Activated T-cell treated with anti-CD3 and anti-CD28 coated beads, Interleukin-2, amount 50 U/mL, for 1 hour (primary cell): ENCODE results near the gene LTBP1.

Experiments used
- DNase-seq: peaks from one replicate; pipeline ENCODE4 v3.0.0-alpha.2; 2020

LTBP1 gene

DNA sequence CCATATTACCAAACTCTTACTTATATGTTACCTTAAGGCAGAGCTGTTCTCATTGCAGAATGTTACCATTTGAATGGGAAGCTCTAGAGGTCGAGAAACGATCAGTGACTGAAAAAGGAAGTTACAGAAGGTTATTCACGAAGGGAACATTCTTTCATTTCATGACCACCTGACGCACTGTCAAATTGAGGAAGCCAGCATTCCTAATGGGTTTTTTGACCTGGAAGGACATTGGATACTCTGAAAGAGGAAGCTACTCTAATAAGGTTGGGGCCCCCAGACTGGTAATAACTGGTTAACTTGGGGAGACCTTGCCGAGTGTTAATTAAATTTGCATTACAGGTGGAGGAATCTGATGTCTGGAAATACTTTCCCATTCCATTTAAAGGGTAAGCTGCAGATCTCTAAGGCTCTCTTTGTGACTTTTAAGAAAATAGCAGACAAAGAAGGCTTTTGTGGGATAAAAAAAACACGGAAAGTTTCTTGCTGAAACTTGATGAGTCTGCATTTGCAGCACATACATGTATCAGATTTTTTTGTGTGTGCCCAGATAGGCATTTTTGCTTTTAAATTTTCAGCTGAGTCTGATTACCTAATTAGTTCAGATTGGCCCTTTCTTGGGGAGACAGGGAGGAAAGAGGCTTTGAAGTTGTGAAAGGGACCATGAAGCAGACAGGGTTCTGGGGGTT is 137.1 kb downstream of the LTBP1 start:
- no peak for DNase-seq

DNA sequence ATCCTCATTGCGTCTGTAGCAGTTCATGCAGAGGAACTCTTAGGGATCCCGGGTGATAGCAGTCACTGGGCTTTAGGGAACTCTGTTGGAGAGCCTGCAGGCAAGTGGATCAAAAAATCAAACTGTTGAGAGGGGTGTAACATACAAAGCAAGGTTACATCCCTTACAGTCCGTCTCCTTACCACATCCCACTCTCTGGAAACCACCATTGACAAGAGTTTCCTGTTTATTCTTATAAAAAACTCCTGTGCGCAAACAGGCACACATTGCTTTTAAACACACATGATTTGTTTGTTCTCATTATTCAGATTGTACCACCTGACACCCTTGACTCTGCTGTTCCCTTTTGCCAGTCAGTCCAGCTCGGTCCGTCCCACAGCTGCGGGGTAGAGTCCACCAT is 137.7 kb downstream of the LTBP1 start:
- no peak for DNase-seq

DNA sequence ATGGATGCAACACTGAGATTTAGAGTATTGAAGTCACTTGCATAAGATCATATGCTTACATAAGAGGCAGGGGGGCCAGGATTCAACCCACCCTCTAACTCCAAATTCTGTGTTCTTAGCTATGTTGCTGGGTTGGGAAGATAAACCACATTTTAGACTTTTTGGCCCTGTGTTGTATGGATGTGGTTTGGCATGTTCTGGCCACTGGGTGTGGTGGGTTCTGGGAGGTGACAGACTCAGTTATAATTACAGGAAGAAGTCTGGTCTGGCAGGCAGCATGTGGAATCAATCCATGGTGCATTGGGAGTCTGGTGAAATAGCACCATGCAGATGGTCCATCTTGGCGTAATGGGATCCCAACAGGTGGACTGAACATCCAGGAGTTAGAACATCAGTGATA is 138.9 kb downstream of the LTBP1 start:
- DNase-seq: no peak

DNA sequence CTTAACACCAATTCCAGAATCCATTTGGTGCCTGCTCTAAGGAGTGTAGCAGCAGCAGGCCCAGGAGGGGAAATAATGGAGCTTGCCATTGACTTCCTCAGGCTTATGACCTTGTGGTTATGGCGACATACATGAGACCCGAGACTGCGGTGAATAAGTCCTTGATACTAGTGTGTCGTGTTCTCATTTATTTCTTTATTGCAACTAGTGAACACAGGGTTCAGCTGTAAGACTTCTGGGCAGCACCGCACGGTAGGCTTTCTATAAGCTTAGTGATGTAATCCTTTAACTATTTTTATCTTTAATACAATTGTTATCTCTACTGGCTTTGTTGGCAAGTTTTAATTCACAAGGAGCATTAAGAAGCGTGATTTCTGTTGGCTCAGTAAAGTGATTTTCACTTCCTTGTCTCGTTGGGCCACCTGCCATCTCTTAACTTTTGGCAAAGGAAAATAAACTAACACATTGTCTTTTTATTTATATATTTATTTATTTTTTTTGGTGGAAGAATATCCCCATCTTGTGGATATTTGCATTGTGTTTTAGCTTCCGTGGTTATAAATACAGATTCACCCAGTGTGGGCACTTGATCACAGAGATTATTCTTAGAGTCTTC is 139.8 kb downstream of the LTBP1 start:
- DNase-seq: no peak

DNA sequence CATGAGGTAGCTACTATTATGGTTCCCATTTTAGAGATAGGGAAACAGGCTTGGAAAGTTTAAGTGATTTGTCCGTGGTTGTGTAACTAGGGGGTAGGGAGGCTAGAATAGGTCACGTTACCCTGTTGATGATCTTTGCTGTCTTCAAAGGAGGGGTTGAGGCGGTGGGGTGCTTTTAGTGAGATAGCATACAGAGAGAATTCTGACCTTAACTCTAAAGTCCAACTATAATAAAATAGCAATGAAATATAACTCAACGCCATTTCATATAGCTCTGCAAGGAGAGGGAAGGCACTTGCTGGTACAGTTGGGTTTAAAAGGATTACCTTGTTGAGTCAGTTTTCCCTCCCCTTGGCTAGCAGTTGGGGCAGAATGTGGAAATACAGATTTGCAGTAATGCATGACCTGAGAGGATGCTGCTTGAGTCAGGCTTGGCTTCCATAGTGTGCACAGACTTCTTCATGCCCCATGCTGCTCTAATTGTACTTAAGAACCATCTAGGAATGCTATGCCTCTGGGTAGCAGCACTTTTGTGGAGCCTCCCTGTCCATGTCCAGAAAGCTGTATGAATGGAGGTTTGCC is 143.9 kb downstream of the LTBP1 start:
- no peak for DNase-seq

DNA sequence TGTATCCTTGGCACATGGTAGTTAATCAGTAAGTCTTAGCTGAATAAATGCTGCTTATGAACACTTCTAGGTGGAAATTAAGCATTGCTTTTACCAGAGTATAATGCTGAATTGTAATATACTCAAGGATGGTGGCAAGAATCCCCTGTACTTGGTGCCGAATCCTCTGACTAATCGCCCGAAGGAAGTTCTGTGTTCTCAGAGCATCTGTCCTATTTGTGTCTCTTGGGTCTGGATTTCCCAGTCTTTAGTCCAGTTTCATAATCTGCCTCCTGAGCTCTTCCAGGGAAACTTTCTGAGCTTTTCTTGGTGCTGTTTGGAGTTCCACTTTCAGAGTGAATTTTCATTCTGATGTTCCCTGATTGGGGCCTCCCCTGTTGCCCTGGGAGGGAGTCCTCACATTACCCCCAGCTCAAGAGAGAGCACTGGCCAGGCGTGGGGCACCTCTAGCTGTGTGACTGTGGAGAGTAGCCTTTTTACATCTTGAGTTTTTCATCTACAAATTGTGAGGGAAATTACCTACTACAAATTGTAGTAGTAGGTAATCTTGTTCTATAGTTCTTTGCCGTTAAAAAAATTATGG is 144.9 kb downstream of the LTBP1 start:
- no peak for DNase-seq

DNA sequence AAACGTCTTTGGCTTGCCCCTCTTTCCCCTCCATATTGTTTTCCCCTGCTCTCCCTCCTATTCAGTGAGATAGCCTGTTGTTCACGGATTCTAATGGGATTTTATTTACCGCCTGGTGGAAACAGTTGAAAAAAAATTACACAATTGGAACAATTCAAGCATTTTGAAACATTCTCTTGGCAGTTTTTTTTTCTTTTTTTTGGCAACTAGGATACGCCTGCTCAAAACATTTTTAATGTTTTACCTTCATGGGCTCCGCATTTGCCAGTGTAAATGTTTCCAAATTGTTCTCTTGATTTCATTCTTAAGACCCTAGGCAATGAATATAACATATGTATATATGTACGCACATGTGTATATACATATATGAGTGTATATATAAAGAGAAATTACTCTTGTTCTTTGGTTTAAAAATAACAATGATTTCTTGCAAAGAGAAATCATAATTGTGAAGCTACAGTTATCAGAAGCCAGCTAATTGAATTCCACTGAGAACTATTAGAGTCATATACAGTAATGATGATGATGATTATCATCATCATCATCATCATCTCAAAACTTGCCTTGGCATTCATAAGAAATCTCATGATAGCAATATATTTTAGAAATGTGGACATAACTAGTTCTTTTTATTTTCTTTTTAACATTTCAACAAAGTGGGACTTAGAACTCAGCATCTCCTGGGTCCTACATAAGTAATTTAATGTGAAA is 146.7 kb downstream of the LTBP1 start:
- DNase-seq: no peak

DNA sequence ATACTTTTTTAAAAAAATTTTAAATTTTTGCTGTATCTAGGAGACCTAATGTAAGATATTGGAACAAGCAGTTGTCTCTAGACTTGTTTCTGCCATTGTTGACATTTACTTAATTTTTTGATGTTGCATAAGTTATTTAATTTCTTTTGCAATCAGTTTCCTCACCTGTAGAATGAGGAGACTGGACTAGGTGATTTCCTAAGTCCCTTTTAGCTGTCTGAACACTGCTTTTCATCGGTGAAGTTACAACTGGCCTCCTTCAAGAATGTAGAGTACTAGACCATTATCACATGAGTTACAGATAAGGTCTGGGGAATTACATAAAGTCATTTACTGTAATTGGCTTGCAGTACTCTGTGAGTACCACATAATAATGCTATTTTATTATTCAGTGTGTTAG is 147.6 kb downstream of the LTBP1 start:
- DNase-seq: no peak

DNA sequence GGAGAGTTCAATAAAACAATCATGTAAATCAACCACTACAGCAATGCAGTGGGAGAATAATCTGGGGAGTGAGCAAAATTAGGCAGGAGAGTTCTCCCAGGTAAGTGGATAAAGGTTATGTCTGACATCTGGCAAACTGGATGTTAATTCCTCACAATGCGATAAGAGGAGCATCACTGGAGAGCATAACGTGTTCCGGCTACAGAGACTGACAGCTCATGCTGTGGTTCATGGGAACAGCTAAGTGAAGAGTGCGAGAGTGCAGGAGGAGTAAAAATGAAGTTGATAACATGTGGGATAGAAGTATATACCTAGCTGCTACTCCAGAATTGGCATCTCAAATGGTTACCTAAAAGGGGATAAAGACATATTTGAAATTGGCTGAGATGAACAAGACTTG is 153.2 kb downstream of the LTBP1 start:
- DNase-seq: no peak

DNA sequence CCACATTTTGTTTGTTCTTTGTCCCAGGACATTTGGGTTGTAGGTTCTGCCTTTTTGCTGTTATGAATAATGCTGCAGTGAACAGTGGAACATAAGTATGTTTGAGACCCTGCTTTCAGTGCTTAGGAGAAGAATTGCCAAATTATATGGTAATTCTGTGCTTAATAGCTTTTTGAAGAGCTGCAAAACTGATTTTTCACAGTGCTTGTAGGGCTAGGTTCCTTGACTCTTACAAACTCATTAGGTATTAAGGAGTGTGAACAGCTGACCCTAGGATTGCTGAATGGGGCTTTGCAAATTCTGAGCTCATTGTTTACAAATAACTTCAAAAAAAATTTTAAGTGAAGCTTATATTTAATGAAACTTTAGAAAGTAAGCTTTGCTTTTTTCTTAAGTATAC is 154.2 kb downstream of the LTBP1 start:
- no peak for DNase-seq

DNA sequence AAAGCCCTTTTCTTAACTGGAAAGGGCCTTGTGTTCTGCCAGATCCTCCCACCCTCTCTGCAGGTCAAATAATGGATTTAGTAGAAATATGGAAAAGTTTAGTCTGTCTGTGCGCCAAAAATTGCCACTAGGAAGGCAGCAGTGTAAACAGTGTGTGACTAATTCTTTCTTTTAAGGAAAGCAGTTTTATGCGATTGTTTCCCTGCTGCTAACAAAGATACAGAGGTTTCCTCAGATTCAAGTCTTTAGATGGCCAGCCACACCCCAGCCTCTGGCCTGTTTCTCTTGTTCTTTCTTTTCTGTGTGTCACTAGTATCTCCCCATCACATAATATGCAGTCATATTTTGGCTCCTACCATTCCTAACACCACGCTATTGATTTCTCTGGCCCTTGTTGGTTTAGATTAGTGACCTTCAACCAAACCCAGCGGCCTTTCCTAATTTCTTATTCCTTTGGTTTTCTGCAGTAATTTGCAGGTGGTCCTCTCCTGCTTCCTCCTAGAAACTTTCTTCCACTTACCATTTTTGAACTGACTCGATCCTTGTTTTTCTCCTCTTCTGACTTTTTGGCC is 157.4 kb downstream of the LTBP1 start:
- no peak for DNase-seq

DNA sequence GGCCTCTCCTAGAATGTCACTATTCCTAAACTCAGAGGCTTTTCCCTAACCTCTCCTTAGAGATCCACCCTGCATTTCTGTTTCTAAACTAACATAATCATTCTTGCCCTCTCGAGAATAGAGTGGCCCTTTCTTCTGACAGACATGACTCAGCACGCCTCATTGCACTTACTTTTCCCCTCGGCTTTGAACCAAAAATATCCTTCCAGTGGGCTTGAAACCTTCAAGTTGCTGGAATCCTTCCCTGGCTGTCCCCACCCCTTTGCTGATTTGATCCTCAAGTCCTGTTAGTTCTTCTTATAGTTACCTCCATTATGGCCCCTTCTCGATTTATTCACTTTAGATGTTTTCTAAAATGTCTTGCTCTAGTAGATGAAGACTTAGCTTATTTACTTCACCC is 158.0 kb downstream of the LTBP1 start:
- no peak for DNase-seq

DNA sequence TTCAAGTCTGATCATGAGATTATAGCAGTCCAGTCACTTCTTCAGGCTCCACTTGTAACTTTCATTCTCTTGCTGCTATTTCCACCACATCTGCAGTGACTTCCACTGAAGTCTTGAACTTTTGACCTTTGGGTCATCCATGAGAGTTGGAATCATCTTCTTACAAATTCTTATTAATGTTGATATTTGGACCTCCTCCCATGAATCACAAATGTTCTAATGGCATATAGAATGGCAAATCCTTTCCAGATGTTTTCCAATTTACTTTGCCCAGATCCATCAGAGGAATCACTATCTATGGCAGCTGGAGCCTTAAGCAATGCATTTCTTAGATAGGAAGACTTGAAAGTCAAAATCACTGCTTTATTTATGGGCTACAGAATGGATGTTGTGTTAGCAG is 159.4 kb downstream of the LTBP1 start:
- no peak for DNase-seq

DNA sequence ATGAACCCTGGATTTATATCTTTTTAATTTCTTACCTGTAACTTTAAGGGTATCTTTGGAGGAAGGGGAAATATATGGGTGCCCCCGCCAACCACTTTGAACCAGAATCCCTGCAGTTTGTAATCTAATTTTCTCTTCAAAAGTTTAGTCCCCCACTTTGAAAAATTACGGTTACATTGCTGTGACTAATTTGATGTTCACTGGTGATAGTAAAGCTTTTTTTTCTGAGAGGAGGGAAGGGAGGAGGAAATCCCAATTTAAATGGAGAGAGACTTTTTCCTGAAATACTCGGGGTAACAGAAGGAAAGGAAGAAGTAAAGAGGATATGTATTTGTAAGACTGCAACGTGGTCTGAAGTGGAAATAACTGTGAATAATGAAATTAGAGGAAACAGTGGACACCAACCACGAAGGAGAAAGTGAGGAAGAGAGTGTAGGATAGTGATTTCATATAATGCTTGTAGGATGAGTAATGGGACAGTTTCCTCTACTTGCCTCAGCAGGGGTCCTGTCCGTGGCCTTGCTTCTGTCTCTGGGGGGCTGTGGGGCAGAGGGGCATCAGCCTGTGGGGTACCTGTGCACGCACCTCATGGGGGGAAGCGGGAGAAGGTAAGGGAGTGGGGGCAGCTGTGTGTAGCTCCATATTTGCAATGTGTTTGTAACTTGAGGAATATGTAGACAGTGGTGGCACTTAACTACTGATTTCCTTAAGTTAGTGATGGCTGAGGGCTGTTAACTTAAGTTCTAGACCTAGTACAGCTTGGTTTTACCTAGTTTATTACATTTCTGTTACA is 161.1 kb downstream of the LTBP1 start:
- no peak for DNase-seq

DNA sequence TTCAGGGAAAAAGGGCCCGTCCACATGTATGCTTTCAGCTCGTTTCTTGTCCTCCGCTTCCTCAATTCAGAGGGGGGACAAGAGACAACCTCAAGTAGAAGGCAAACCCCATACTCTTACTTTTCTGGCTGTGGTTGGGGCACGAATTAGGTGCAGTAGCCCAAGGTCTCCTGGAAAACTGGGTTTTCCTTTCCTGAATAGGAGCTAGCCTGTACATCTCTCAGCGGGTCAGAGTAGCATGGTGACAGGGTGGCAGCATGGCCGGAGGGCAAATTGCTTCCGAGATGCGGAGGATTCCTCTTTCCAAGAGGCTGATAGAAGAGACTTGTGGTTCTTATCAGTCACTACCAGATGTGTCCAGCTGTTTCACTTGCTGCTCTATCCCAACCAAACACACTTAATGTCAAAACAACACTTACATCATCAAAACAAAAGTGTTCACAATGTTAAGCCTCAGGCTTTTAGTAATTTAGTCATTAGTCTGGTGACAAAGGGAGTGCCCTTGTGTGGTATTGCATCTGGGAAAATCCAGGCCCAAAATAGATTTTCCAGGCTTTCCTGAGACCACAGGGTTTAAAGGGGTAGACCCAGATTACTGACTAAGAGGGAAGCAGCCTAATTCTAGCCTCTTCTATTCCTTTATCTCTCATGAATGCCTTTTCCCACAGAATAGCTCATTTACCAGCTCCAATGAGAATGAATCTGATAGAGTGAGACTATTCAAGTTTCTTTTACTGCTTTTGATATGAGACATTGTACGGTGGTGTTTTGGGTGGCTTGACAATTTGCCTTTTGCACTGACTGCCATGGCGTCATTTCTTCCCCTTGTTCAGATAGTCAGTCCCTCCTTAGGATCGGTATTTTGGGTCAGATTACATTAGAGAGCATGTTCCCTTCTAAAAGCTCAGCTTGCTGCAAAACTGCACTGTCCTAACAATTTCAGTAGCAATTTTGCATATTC is 162.0 kb downstream of the LTBP1 start:
- no peak for DNase-seq

DNA sequence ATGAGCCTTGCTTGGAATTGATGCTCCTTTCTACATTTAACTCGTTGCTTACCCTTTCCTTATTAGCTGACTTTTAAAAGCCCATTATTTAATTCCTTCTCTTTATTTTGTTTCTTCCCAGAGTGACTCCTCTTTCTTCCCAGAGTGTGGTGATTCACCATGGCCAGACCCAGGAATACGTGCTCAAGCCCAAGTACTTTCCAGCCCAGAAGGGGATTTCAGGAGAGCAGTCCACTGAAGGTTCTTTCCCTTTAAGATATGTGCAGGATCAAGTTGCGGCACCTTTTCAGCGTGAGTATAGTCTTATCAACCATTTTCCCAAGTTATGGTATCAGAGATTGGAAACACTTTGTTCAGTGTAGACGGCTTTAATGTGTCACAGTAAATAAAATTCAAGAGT is 163.7 kb downstream of the LTBP1 start:
- DNase-seq: no peak

DNA sequence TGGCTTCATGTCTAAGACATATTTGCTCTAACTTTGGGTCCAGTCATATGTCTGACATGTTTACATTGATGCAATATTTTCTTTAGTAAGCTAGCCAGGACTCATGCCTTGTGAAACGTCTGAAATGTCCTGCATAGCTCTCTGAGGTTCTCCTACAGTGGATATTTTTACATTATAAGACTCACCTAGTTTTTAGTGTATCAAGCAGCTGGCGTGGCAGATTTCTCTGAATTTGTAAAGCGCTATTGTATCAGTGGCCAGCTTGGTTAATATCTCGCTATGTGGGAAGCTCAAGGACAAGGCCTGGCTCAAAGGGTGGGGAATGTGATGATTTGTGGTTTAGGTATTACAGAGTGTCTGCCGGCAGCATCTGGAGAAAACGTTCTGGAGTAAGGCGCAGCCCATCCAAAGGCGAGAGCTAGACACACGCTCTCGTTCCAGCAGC is 164.3 kb downstream of the LTBP1 start:
- DNase-seq: no peak

DNA sequence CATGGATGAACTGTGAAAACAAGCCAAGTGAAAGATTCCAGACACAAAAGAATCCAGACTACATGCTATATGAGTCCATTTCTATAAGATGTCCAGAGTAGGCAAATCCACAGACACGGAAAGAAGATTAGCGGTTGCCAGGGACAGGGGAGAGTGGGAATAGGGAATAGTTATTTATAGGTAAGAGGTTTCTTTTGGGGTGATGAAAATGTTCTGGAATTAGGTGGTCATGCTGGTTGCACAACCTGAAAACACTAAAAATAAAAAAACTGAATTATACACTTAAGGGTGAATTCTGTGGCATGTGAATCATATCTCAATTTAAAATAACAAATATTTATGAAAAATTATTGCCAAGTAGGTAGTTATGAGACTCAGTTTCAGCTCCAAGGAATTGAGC is 168.4 kb downstream of the LTBP1 start:
- no peak for DNase-seq

DNA sequence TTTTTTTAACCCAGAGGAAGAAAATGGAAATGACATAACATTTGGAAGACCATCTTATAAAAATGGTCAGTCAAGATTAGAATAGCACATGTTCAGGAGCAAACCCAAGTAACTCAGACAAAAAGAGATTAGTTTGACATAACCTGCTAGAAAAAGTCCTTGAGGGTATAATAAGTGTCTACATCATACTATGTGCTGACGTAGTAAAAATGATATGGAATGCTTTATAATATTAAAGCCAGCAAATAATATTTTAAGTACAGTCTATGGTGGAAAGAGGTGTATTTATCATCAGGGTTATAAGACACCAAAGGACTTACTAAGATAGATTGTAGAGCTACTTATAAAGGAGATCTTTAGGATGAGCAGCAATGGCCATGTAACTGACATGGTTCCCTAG is 169.0 kb downstream of the LTBP1 start:
- no peak for DNase-seq

DNA sequence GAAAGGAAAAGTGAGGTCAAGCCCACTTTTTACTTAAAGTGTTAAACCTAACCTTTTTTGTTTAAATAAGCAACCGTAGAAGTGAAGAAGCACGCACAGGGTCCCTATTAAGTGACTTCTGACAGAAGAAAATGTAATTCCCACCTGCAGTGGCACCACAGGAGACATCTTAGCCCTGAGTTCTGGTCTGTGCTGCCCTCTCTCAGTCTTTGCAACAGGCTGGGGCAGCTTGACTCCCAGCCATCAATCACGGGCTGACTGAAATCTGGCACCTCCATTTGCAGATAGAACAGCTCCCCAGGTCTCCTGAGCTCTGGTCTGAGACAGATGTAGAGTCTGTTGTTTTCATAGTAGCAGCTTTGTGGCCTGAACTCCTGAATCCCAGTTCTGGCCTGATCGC is 170.0 kb downstream of the LTBP1 start:
- DNase-seq: no peak

DNA sequence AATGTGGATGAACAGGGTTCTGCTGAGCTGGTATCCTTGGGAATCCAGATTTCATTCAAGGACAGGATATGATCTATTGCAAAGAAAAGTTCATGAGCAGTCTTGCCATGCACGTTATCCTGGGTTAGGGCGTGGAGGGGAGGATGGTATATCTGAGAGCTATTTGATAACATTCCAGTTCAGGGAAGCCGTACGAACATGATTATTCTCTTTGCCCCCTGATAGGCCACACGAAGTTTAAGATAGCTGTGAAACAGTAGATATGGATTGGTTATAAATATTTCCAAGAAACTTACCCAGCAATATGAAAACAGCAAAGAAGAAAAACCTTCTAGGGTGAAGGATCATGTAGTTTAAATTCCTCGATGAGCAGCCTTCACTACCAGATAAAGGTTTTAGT is 171.9 kb downstream of the LTBP1 start:
- no peak for DNase-seq
